OCI-LY1 (cell line): Measurements from ENCODE around the gene TAAR2.

ENCODE experiments used
- EZH2 ChIP-seq: fragments of 200-600 bp; sonication (generic), shearing (Covaris generic); IDR thresholded peaks from 2 replicates; pipeline ENCODE4 v1.8.0; 2017; ENCODE audit warnings: borderline replicate concordance, mixed run types, mild to moderate bottlenecking, antibody characterized with exemption, low read length, moderate library complexity, mixed read lengths
- TF ChIP-seq, protein P1 (sequence below): fragments of 200-600 bp; sonication (generic), shearing (Covaris generic); IDR thresholded peaks from 2 replicates; pipeline ENCODE4 v1.5.1; 2017; ENCODE audit warnings: mild to moderate bottlenecking, antibody characterized with exemption, low read length, moderate library complexity, mixed read lengths

- TF ChIP-seq, protein P1, sequence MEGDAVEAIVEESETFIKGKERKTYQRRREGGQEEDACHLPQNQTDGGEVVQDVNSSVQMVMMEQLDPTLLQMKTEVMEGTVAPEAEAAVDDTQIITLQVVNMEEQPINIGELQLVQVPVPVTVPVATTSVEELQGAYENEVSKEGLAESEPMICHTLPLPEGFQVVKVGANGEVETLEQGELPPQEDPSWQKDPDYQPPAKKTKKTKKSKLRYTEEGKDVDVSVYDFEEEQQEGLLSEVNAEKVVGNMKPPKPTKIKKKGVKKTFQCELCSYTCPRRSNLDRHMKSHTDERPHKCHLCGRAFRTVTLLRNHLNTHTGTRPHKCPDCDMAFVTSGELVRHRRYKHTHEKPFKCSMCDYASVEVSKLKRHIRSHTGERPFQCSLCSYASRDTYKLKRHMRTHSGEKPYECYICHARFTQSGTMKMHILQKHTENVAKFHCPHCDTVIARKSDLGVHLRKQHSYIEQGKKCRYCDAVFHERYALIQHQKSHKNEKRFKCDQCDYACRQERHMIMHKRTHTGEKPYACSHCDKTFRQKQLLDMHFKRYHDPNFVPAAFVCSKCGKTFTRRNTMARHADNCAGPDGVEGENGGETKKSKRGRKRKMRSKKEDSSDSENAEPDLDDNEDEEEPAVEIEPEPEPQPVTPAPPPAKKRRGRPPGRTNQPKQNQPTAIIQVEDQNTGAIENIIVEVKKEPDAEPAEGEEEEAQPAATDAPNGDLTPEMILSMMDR = no peak
- no peak for TF ChIP-seq EZH2
Observed at GRCh38 chr6:132633362-132633761, 9.3 kb upstream of the TAAR2 start.
